ENCODE measurements around the gene MAGEB17.

The MAGEB17 gene, protein sequence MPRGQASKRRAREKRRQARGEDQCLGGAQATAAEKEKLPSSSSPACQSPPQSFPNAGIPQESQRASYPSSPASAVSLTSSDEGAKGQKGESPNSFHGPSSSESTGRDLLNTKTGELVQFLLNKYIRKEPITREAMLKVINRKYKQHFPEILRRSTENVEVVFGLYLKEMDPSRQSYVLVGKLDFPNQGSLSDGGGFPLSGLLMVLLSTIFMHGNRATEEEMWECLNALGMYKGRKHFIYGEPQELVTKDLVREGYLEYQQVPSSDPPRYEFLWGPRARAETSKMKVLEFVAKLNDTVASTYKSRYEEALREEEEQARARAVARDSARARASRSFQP

GRCh38 chrX:16167181-16167580 lies at the start of gene MAGEB17:
MAGEB17 (plus strand) TSS chrX:16167481; CDS start chrX:16170383, 2,902 bp downstream.
- DNase-seq = no peak
- Histone ChIP-seq H4K20me1 (ENCODE audit: insufficient read depth, low read length) (no peaks in the 10 kb centered on the region), H3K36me3 (ENCODE audit: insufficient read depth, low read length) (no peaks in the 10 kb centered on the region), H3K4me2 (ENCODE audit: insufficient read depth, low read length) (no peak within 1 kb of the TSS), H3K27ac (ENCODE audit: low read length) (no peak within 1 kb of the TSS), H3K27me3 (ENCODE audit: insufficient read depth, low read length, poor library complexity) (no peaks in the 10 kb centered on the region), H3K9ac (ENCODE audit: low read depth, low read length) (no peak within 1 kb of the TSS), H2AFZ (ENCODE audit: low read depth, low read length) (no peak within 1 kb of the TSS), H3K4me1 (ENCODE audit: insufficient read depth, low read length) (no peaks in the 10 kb centered on the region), H3K79me2 (ENCODE audit: insufficient read depth, low read length) (no peaks in the 10 kb centered on the region), H3K4me3 (ENCODE audit: low read depth in 1 of 2, low read length in 2 of 2) (no peak within 1 kb of the TSS), H3K9me3 (ENCODE audit: insufficient read depth, low read length, severe bottlenecking) (no peaks in the 10 kb centered on the region)
- ATAC-seq (ENCODE audit: insufficient read depth, low read depth) = no peak
- TF ChIP-seq EZH2 (IDR thresholded peaks at IDR 0.05; ENCODE audit: borderline replicate concordance, low read depth, low read length, severe bottlenecking) = no peak
- TF ChIP-seq CTCF (IDR thresholded peaks at IDR 0.05; ENCODE audit: borderline replicate concordance, extremely low read depth, low read length, poor library complexity, severe bottlenecking) = no peak

DNA sequence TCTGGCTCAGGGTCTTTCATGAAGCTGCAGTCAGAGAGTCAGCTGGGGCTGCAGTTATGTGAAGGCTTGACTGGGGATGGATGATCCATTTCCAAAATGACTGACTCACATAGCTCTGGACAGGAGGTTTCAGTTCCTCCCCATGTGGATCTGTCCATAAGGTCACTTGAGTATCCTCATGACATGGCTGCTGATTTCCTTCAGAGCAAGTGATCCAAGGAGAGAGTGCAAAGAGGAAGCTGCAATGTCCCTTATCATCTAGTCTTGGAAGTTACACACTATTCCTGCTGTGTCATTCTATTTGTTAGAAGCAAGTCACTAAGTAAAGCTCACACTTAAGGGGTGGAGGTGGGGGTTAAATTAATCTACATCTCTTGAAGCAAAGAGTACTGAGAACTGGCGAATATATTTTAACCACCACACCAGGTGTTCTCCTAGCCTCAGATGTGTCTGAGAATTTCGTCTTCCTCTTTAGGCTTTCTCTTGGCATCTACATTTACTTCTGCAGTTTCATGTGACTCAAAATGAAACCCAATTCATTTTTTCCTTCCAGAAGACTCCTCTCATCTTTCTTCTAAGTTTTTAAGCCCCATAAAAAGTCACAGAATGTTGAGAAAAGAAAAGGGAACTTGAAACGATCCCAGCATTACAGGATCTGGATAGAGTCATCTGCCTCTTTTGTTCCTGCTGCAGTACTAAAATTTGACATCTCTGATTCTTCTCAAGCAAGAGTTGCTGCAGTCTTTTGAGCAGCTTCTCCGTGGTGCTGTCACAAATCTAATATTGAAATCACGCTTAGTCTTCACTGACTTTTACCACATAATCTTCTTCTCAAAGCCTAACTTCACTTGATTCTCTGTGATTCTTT lies 47.7 kb upstream of the MAGEB17 start:
- Histone ChIP-seq H4K20me1 (ENCODE audit: insufficient read depth, low read length) (no peaks in the 10 kb centered on the region), H3K27me3 (ENCODE audit: insufficient read depth, low read length, poor library complexity) (no peaks in the 10 kb centered on the region), H3K36me3 (ENCODE audit: insufficient read depth, low read length) (no peaks in the 10 kb centered on the region), H3K27ac (ENCODE audit: low read length) (no peak overlapping the region), H3K9me3 (ENCODE audit: insufficient read depth, low read length, severe bottlenecking) (no peaks in the 10 kb centered on the region), H2AFZ (ENCODE audit: low read depth, low read length) (no peak overlapping the region), H3K79me2 (ENCODE audit: insufficient read depth, low read length) (no peaks in the 10 kb centered on the region), H3K4me3 (ENCODE audit: low read depth in 1 of 2, low read length in 2 of 2) (no peak overlapping the region), H3K4me1 (ENCODE audit: insufficient read depth, low read length) (no peaks in the 10 kb centered on the region), H3K4me2 (ENCODE audit: insufficient read depth, low read length) (no peak overlapping the region), H3K9ac (ENCODE audit: low read depth, low read length) (no peak overlapping the region)
- ATAC-seq (ENCODE audit: insufficient read depth, low read depth) = no peak
- DNase-seq = no peak
- no peak for TF ChIP-seq CTCF (IDR thresholded peaks at IDR 0.05; ENCODE audit: borderline replicate concordance, extremely low read depth, low read length, poor library complexity, severe bottlenecking)
- TF ChIP-seq EZH2 (IDR thresholded peaks at IDR 0.05; ENCODE audit: borderline replicate concordance, low read depth, low read length, severe bottlenecking) = no peak

DNA sequence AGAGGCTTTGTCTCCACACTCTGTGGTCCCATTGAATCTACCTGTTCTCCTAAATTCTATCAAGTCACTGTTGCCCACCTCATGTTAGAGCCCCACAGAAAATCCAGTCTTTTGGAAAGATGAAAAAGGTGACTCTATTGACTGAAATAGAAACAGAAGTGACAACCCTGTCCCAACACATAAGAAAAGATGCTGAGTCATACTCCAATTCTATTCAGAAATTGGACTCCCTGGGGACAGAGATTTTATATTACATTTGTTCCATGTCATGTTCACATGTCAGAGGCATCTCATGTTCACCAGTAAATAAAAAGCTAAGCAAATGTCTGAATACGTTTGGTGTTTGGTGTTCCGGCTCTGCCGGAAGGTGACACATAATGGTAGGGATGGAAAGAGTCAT lies 46.9 kb upstream of the MAGEB17 start:
- H3K27me3 ChIP-seq (ENCODE audit: insufficient read depth, low read length, poor library complexity) = no peaks in the 10 kb centered on the region

More for the DNA sequence above, 46.9 kb upstream of the MAGEB17 start:
- Histone ChIP-seq H3K9ac (ENCODE audit: low read depth, low read length) (no peak overlapping the region), H4K20me1 (ENCODE audit: insufficient read depth, low read length) (no peaks in the 10 kb centered on the region), H3K4me1 (ENCODE audit: insufficient read depth, low read length) (no peaks in the 10 kb centered on the region), H2AFZ (ENCODE audit: low read depth, low read length) (no peak overlapping the region), H3K36me3 (ENCODE audit: insufficient read depth, low read length) (no peaks in the 10 kb centered on the region), H3K79me2 (ENCODE audit: insufficient read depth, low read length) (no peaks in the 10 kb centered on the region), H3K27ac (ENCODE audit: low read length) (no peak overlapping the region), H3K4me2 (ENCODE audit: insufficient read depth, low read length) (no peak overlapping the region), H3K4me3 (ENCODE audit: low read depth in 1 of 2, low read length in 2 of 2) (no peak overlapping the region), H3K9me3 (ENCODE audit: insufficient read depth, low read length, severe bottlenecking) (no peaks in the 10 kb centered on the region)
- DNase-seq = no peak
- TF ChIP-seq EZH2 (IDR thresholded peaks at IDR 0.05; ENCODE audit: borderline replicate concordance, low read depth, low read length, severe bottlenecking) (no peak), CTCF (IDR thresholded peaks at IDR 0.05; ENCODE audit: borderline replicate concordance, extremely low read depth, low read length, poor library complexity, severe bottlenecking) (no peak)
- ATAC-seq (ENCODE audit: insufficient read depth, low read depth) = no peak
